C4-2B (cell line): Measurements from ENCODE around the gene TM7SF3.

Experiments
- CTCF ChIP-seq: fragments of 450-650 bp; conservative IDR thresholded peaks from 2 replicates; pipeline ENCODE4 v1.5.1; 2017; ENCODE audit warnings: mild to moderate bottlenecking
- ZFX ChIP-seq: fragments of 450-650 bp; IDR thresholded peaks from 2 replicates; pipeline ENCODE4 v1.6.1; 2017

DNA sequence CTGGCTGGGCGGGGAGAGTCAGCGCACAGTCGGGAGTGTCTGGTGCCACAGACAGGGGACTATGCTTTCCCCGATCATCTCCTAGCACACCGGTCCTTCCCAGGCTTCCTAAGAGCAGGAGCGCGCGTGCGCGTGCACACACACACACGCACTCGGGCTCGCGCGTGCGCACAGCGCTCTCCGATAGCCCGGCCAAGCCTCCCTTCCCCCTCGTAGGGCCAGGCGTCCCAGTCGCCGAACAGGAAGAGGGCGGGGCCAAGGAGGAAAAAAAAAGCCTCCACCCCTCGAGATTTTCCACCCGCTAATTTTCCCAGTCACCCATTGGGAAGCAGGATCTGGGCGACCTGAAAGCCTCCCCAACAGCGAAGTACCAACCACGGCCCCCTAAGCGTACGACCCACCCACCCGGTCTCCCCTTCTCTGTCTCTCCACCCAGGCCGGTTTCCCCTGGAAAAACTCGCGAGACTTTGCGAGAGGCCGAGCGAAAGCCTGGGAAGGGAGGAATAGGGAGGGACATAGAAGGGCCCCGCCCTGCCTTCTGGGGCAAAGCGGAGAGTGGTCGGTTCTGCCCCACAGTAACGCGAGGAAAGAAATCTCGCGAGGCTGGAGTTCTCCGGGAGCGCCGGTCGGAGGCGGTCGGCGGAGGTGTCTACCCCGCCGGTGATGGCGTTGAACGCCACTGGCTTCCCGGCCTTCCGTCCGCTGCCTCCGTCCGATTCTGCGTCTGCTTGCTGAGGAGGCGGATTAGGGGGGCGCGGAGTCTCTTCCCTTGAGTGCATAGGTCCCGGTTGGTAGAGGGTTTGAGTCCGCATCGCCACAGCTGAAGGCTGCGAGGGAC lies 76.1 kb downstream of the TM7SF3 start, which contains the start of the genes FGFR1OP2 and INTS13:
- TF ChIP-seq CTCF (no peak), ZFX (peak; percentile 35; the same call in 1 of the 2 replicates)
